CD4-positive, alpha-beta memory T cell (primary cell): ENCODE results near the gene CD55. TPM values are rescaled to one million over a fixed set of nuclear protein-coding genes. Genes with fewer than 3 reads are reported as not detected.
A peak's percentile ranks its signal among the peaks of the same experiment; 100 is the strongest.

Source experiments
- CTCF ChIA-PET: fragments of 350-600 bp; sonication (Branson Sonifier 250); formaldehyde crosslinking; loops from one replicate; lab custom pipeline; 2021; ENCODE audit warnings: inconsistent platforms; ENCODE audit not compliant: partially characterized antibody; lab: Charles Lee
- POLR2A ChIA-PET: fragments of 350-600 bp; sonication (Branson Sonifier 250); formaldehyde crosslinking; loops from one replicate; lab custom pipeline; 2021; ENCODE audit not compliant: partially characterized antibody; lab: Charles Lee
- DNase-seq, 5 donors: peaks; one replicate each; pipeline versions ENCODE4 v3.0.0 to v3.0.0-alpha.2; 2020 to 2022; ENCODE audit warnings: mixed read lengths in 1 of 5
- H3K27ac ChIP-seq: one replicate; pipeline ENCODE4 v1.7.0; 2013; ENCODE audit warnings: low read depth, low read length
- H3K27me3 ChIP-seq: 2 replicates; pipeline ENCODE4 v1.7.0; 2013; ENCODE audit warnings: mild to moderate bottlenecking, low read length, moderate library complexity; ENCODE audit not compliant: insufficient read depth
- H3K36me3 ChIP-seq: 2 replicates; pipeline ENCODE4 v1.7.0; 2013; ENCODE audit warnings: mild to moderate bottlenecking, low read length, moderate library complexity; ENCODE audit not compliant: insufficient read depth
- H3K4me1 ChIP-seq: 2 replicates; pipeline ENCODE4 v1.7.0; 2013; ENCODE audit warnings: mild to moderate bottlenecking, low read length, moderate library complexity; ENCODE audit not compliant: insufficient read depth
- H3K4me3 ChIP-seq, 2 donors: one replicate each; pipeline ENCODE4 v1.7.0; 2013; ENCODE audit warnings: low read length in 2 of 2, mild to moderate bottlenecking in 1 of 2
- H3K9me3 ChIP-seq, 2 donors: one replicate each; pipeline ENCODE4 v1.7.0; 2013; ENCODE audit warnings: low read length in 2 of 2, control low read depth in 1 of 2; ENCODE audit not compliant: control insufficient read depth in 1 of 2
- H3K27ac Mint-ChIP-seq, 7 donors: one replicate each; pipeline ENCODE4 v1.8.0; 2020 to 2021; ENCODE audit warnings: mixed read lengths in 7 of 7, mild to moderate bottlenecking in 6 of 7, inconsistent platforms in 3 of 7, moderate library complexity in 3 of 7
- H3K27me3 Mint-ChIP-seq, 2 donors: one replicate each; pipeline ENCODE4 v1.8.0; 2020 to 2021; ENCODE audit warnings: mixed read lengths in 2 of 2
- H3K36me3 Mint-ChIP-seq, 2 donors: one replicate each; pipeline ENCODE4 v1.8.0; 2020 to 2021; ENCODE audit warnings: mixed read lengths in 2 of 2, inconsistent platforms in 1 of 2, mild to moderate bottlenecking in 1 of 2
- H3K4me1 Mint-ChIP-seq, 4 donors: one replicate each; pipeline ENCODE4 v1.8.0; 2020 to 2021; ENCODE audit warnings: mixed read lengths in 4 of 4, mild to moderate bottlenecking in 1 of 4
- H3K4me3 Mint-ChIP-seq, 8 donors: one replicate each; pipeline ENCODE4 v1.8.0; 2020 to 2021; ENCODE audit warnings: mixed read lengths in 8 of 8, mild to moderate bottlenecking in 7 of 8, moderate library complexity in 6 of 8, inconsistent platforms in 3 of 8
- H3K9me3 Mint-ChIP-seq, 8 donors: one replicate each; pipeline ENCODE4 v1.8.0; 2020 to 2021; ENCODE audit warnings: mixed read lengths in 8 of 8, mild to moderate bottlenecking in 5 of 8, inconsistent platforms in 3 of 8, moderate library complexity in 1 of 8
- intact Hi-C: fragments of 100-400 bp; cut with micrococcal nuclease; formaldehyde crosslinking; loops from one replicate; pipeline ENCODE4 v1.15.1; 2023
- polyA plus RNA-seq, 2 donors: library from polyadenylated mRNA; unstranded; fragments of 300-500 nt; fragmentation: Illumina TruSeq; gene quantifications; one replicate each; pipeline ENCODE4 v1.2.3, GENCODE V29; 2021
- total RNA-seq, 2 experiments: library from RNA; stranded (reverse); gene quantifications; one replicate each; pipeline ENCODE4 v1.2.3, GENCODE V29; 2021

CD55 gene
- total and polyA plus RNA-seq, 4 experiments from 2014 or later, result 69.0 to 92.1 (median 75.2) TPM

- Histone ChIP-seq H3K4me3 (no peak overlapping the region), H3K9me3 (no peaks in the 10 kb centered on the region), H3K27me3 (no peaks in the 10 kb centered on the region), H3K27ac (no peak overlapping the region), H3K4me1 (peaks cover 7% of the 10 kb centered on the region), H3K36me3 (no peaks in the 10 kb centered on the region)
- no peaks in the 10 kb centered on the region for H3K4me1 Mint-ChIP-seq
- intact Hi-C loops, result no loop called here
- no peak overlapping the region for H3K4me3 Mint-ChIP-seq
- peaks cover 4 to 24% of the 10 kb centered on the region in 2 donors for H3K36me3 Mint-ChIP-seq
- no peak for DNase-seq
- ChIA-PET POLR2A (no interaction called here), CTCF (no interaction called here)
- no peaks in the 10 kb centered on the region for H3K9me3 Mint-ChIP-seq
- no peaks in the 10 kb centered on the region for H3K27me3 Mint-ChIP-seq
- H3K27ac Mint-ChIP-seq, result no peak overlapping the region
These were observed 44.5 kb downstream of the CD55 start for GRCh38 chr1:207366022-207366421.

GRCh38 chr1:207388721-207389120 lies 67.2 kb downstream of the CD55 start:
- Histone ChIP-seq H3K27ac (no peak overlapping the region), H3K4me1 (no peaks in the 10 kb centered on the region), H3K36me3 (no peaks in the 10 kb centered on the region), H3K4me3 (no peak overlapping the region), H3K9me3 (peaks cover 0 to under 1% of the 10 kb centered on the region in 2 donors), H3K27me3 (no peaks in the 10 kb centered on the region)
- ChIA-PET CTCF (no interaction called here), POLR2A (no interaction called here)
- H3K27ac Mint-ChIP-seq, result no peak overlapping the region
- peaks cover 2 to 29% (median 21%) of the 10 kb centered on the region in 8 donors for H3K9me3 Mint-ChIP-seq
- H3K36me3 Mint-ChIP-seq, result peaks cover 6 to 7% of the 10 kb centered on the region in 2 donors
- H3K4me3 Mint-ChIP-seq, result no peak overlapping the region
- H3K27me3 Mint-ChIP-seq, result peaks cover 8 to 10% of the 10 kb centered on the region in 2 donors
- intact Hi-C loops, result no loop called here
- DNase-seq, result no peak
- H3K4me1 Mint-ChIP-seq, result no peaks in the 10 kb centered on the region

DNA sequence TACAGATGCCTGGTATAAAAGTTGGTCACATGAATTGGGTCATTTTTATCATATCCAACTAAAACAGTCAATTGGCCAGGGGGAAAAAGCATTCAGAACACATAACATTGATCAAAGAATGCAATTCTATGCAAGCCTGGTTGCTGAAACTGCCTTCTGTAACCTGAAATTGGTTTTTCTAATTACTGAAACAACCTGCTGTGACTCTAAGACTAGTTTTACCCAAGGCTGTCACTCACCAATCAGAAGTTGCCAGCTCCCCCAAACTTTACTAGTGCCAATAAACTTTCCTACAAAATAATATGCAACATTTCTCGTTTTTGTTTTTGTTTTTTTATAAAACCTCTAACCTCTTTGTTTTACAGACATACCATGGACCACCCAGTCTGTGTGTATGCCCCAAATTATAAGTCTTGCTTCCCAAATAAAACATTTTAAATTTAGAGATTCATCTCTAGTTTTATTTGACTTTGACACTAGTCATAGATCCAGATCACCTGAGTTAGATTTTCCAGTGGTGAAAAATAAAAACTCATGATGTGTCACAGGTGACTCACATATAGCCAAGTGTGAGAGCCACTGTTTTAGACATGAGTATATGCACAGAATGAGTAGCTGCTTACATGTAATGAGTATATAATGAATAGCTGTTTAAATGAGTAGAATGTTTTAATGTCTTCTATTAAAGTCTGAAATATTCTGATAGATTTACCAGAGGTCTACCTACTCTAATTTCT lies 68.4 kb downstream of the CD55 start:
- no peak for DNase-seq
- ChIA-PET CTCF (no interaction called here), POLR2A (no interaction called here)
- Histone ChIP-seq H3K36me3 (no peaks in the 10 kb centered on the region), H3K4me1 (no peaks in the 10 kb centered on the region), H3K27ac (no peak overlapping the region), H3K9me3 (no peaks in the 10 kb centered on the region), H3K4me3 (no peak overlapping the region), H3K27me3 (no peaks in the 10 kb centered on the region)
- intact Hi-C loops, result no loop called here
- H3K36me3 Mint-ChIP-seq, result peaks cover 4 to 7% of the 10 kb centered on the region in 2 donors
- peak overlapping the region in 1 of 7 donors; percentile 32 for H3K27ac Mint-ChIP-seq
- no peak overlapping the region for H3K4me3 Mint-ChIP-seq
- no peaks in the 10 kb centered on the region for H3K4me1 Mint-ChIP-seq
- peaks cover 8% of the 10 kb centered on the region in 2 donors for H3K27me3 Mint-ChIP-seq
- H3K9me3 Mint-ChIP-seq, result peaks cover 0 to 18% (median 11%) of the 10 kb centered on the region in 8 donors

DNA sequence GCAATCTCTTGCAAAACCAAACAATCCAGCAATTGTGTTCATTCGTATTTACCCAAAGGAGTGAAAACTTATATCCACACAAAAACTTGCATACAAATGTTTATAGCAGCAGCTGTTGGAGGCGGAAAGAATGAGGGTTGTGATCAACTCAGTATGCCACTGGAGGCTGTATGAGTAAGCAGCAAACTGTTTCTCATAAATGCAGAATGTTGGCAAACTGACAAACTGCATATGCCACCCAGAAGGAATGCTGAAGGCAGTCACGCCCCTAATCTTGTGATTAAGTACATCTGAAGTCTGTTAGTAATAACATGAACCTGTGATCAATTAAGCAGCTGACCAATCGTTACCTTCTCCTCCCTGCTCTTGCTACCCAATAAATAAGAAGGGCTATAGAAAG lies 72.1 kb downstream of the CD55 start:
- POLR2A ChIA-PET, result no interaction called here
- H3K4me1 Mint-ChIP-seq, result no peaks in the 10 kb centered on the region

DNA sequence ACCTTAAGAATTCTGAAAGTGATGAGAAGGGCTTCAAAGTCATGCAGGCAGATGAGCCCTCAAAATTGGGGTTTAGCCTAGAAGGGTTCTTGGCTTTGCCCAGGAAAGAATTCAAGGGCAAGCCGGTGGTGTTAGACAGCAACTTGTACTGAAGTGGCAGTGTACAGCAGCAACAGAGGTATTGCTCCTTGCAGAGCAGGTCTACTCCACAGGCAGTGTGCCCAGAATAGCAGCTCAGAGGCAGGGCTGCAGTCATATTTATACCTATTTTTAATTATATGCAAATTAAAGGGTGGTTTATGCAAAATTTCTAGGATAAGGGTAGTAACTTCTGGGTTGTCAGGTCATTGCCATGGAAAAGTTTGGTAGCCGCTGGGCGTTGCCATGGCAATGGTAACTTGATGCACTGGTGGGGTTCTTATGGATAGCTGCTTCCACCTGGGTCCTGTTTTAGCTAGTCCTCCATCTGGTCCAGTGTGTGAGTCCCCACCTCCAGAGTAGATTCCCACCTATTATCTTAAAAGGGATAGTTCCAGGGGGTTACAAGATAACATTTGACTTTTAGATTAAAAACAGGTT lies 74.8 kb downstream of the CD55 start:
- Histone ChIP-seq H3K36me3 (no peaks in the 10 kb centered on the region), H3K4me3 (no peak overlapping the region), H3K27ac (no peak overlapping the region), H3K27me3 (no peaks in the 10 kb centered on the region), H3K9me3 (no peaks in the 10 kb centered on the region), H3K4me1 (no peaks in the 10 kb centered on the region)
- peaks cover 3 to 4% of the 10 kb centered on the region in 2 donors for H3K27me3 Mint-ChIP-seq
- no peaks in the 10 kb centered on the region for H3K36me3 Mint-ChIP-seq
- no peaks in the 10 kb centered on the region for H3K9me3 Mint-ChIP-seq
- no peak overlapping the region for H3K27ac Mint-ChIP-seq
- POLR2A ChIA-PET, result no interaction called here
- CTCF ChIA-PET, result interaction anchor here (1.0 to 1.7 kb wide), 2 partner anchors 9 to 10 kb away, joined by 3 to 4 read pairs; no protein-coding TSS in a partner anchor
- intact Hi-C loops, result no loop called here
- H3K4me3 Mint-ChIP-seq, result no peak overlapping the region
- DNase-seq, result no peak
- no peaks in the 10 kb centered on the region for H3K4me1 Mint-ChIP-seq

More for the DNA sequence above, 72.1 kb downstream of the CD55 start:
- H3K4me3 Mint-ChIP-seq, result no peak overlapping the region
- no peaks in the 10 kb centered on the region for H3K27me3 ChIP-seq
- no peak overlapping the region for H3K27ac ChIP-seq
- no peak for DNase-seq
- intact Hi-C loops, result no loop called here
- H3K27ac Mint-ChIP-seq, result no peak overlapping the region
- no peaks in the 10 kb centered on the region for H3K9me3 ChIP-seq
- H3K36me3 Mint-ChIP-seq, result no peaks in the 10 kb centered on the region
- CTCF ChIA-PET, result no interaction called here
- no peak overlapping the region for H3K4me3 ChIP-seq
- H3K9me3 Mint-ChIP-seq, result peaks cover 0 to 3% (median 0%) of the 10 kb centered on the region in 8 donors
- no peaks in the 10 kb centered on the region for H3K36me3 ChIP-seq
- no peaks in the 10 kb centered on the region for H3K4me1 ChIP-seq
- peaks cover 4 to 5% of the 10 kb centered on the region in 2 donors for H3K27me3 Mint-ChIP-seq

DNA sequence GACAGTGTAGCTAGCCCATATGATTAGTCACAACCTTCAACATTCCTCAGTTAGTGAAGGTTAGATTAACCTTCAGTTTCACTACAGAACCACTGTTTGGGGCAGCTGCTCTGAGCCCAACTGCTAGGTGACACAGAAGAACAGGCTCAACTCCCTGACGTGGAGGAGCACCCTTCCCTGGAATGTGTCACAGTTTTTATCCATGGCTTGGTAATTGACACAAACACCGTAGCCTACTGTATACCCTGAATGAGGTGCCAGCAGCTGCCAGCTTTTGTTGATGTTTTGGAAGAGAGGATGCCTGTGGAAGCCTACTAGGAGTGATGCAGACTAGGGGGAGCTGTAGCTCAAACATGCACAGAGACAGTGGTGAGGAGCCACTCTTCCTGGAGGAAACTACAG lies 76.0 kb downstream of the CD55 start:
- DNase-seq, result no peak
- H3K4me1 ChIP-seq, result no peaks in the 10 kb centered on the region
- H3K27ac Mint-ChIP-seq, result no peak overlapping the region
- no peaks in the 10 kb centered on the region for H3K36me3 Mint-ChIP-seq
- peaks cover 0 to 1% of the 10 kb centered on the region in 2 donors for H3K27me3 Mint-ChIP-seq
- H3K9me3 Mint-ChIP-seq, result no peaks in the 10 kb centered on the region
- no peaks in the 10 kb centered on the region for H3K27me3 ChIP-seq
- no peak overlapping the region for H3K4me3 ChIP-seq
- POLR2A ChIA-PET, result no interaction called here
- H3K9me3 ChIP-seq, result no peaks in the 10 kb centered on the region
- H3K36me3 ChIP-seq, result no peaks in the 10 kb centered on the region
- CTCF ChIA-PET, result interaction anchor here (1.0 to 1.7 kb wide), 2 partner anchors 7 to 9 kb away, joined by 3 to 4 read pairs; no protein-coding TSS in a partner anchor
- no peak overlapping the region for H3K27ac ChIP-seq
- intact Hi-C loops, result no loop called here
- H3K4me3 Mint-ChIP-seq, result no peak overlapping the region
- no peaks in the 10 kb centered on the region for H3K4me1 Mint-ChIP-seq

DNA sequence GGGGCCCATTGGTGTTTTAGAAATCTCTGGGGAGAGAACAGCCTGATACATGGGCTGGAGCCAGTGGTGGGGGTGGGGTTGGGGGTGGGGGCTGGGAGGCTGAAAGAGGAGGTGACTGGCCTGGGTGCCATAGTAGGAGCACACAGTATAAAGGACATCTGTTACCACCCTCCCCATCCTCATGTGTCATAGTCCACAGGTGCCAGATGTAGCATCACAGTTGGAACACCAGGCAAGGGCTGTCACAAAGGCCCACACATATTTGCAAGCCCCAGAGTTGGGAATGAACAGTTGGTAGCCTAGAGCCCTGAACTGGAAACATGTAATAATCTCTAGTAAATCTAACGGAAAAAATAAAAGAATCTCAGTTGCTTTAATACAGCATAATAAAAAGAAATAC lies 77.5 kb downstream of the CD55 start:
- Mint-ChIP-seq H3K27me3 (peaks cover 0 to 1% of the 10 kb centered on the region in 2 donors), H3K27ac (no peak overlapping the region), H3K4me1 (no peaks in the 10 kb centered on the region), H3K9me3 (no peaks in the 10 kb centered on the region), H3K36me3 (no peaks in the 10 kb centered on the region), H3K4me3 (no peak overlapping the region)
- CTCF ChIA-PET, result no interaction called here
- H3K4me1 ChIP-seq, result no peaks in the 10 kb centered on the region
- intact Hi-C loops, result no loop called here
- H3K9me3 ChIP-seq, result no peaks in the 10 kb centered on the region
- no peak for DNase-seq
- H3K27me3 ChIP-seq, result no peaks in the 10 kb centered on the region
- POLR2A ChIA-PET, result no interaction called here
- no peaks in the 10 kb centered on the region for H3K36me3 ChIP-seq
- H3K4me3 ChIP-seq, result no peak overlapping the region
- no peak overlapping the region for H3K27ac ChIP-seq
